ENCODE data around the gene PGAM2.
"Not testable (repeated sequence)": the region's sequence is repeated elsewhere in the genome, so short reads cannot be mapped to it uniquely, and the experiment has no call there.

The PGAM2 gene

GRCh38 chr7:44046321-44047061 lies 18.9 kb downstream of the PGAM2 start:
- no peak for DNase-seq

- DNase-seq = no peak
These were observed 19.9 kb downstream of the PGAM2 start for GRCh38 chr7:44045226-44046014.

- DNase-seq = peak; percentile 40 to 88
These were observed 20.8 kb downstream of the PGAM2 start, which contains the start of gene DBNL for GRCh38 chr7:44044315-44045225. DBNL (plus strand) TSS chr7:44044702; CDS start chr7:44044738, 36 bp downstream.

- no peak for DNase-seq
These were observed 21.5 kb downstream of the PGAM2 start for GRCh38 chr7:44043902-44044301.

- DNase-seq = no peak
These were observed 23.1 kb downstream of the PGAM2 start for GRCh38 chr7:44042221-44042620.

GRCh38 chr7:44040493-44040891 lies 24.9 kb downstream of the PGAM2 start:
- not testable (repeated sequence) for DNase-seq

- not testable (repeated sequence) for DNase-seq
These were observed 25.4 kb downstream of the PGAM2 start for GRCh38 chr7:44039800-44040492.

- DNase-seq = not testable (repeated sequence)
These were observed 26.3 kb downstream of the PGAM2 start for GRCh38 chr7:44038961-44039558.

GRCh38 chr7:44038553-44038952 lies 26.8 kb downstream of the PGAM2 start:
- DNase-seq = not testable (repeated sequence)

GRCh38 chr7:44037951-44038350 lies 27.4 kb downstream of the PGAM2 start:
- not testable (repeated sequence) for DNase-seq

GRCh38 chr7:44036364-44036763 lies 29.0 kb downstream of the PGAM2 start:
- DNase-seq = not testable (repeated sequence)

GRCh38 chr7:44033971-44034844 lies 31.2 kb downstream of the PGAM2 start:
- not testable (repeated sequence) for DNase-seq

GRCh38 chr7:44032031-44032430 lies 33.3 kb downstream of the PGAM2 start:
- DNase-seq = not testable (repeated sequence)

GRCh38 chr7:44031319-44031718 lies 34.0 kb downstream of the PGAM2 start:
- not testable (repeated sequence) for DNase-seq

- DNase-seq = not testable (repeated sequence)
These were observed 35.3 kb downstream of the PGAM2 start for GRCh38 chr7:44030029-44030428.

GRCh38 chr7:44029433-44029832 lies 35.9 kb downstream of the PGAM2 start:
- DNase-seq = not testable (repeated sequence)

GRCh38 chr7:44022796-44023467 lies 42.4 kb downstream of the PGAM2 start:
- not testable (repeated sequence) for DNase-seq

GRCh38 chr7:44022069-44022468 lies 43.3 kb downstream of the PGAM2 start:
- DNase-seq = not testable (repeated sequence)

GRCh38 chr7:44019825-44020224 lies 45.5 kb downstream of the PGAM2 start:
- not testable (repeated sequence) for DNase-seq
